Type B pancreatic cell (in vitro differentiated cells): ENCODE results near the gene MLST8. TPM values are rescaled to one million over a fixed set of nuclear protein-coding genes. Genes with fewer than 3 reads are reported as not detected.
"Not testable (repeated sequence)": the region's sequence is repeated elsewhere in the genome, so short reads cannot be mapped to it uniquely, and the experiment has no call there.

Experiments used
- DNase-seq: peaks from one replicate; pipeline ENCODE4 v3.0.0; 2021; ENCODE audit warnings: mixed read lengths; ENCODE audit not compliant: unreplicated experiment; ENCODE audit errors: extremely low spot score
- H3K27ac Mint-ChIP-seq: 2 replicates; pipeline ENCODE4 v1.8.0; 2021; ENCODE audit warnings: mild to moderate bottlenecking, mixed read lengths
- H3K27me3 Mint-ChIP-seq: 2 replicates; pipeline ENCODE4 v1.8.0; 2021; ENCODE audit warnings: mixed read lengths
- H3K36me3 Mint-ChIP-seq: 2 replicates; pipeline ENCODE4 v1.8.0; 2021; ENCODE audit warnings: mixed read lengths
- H3K4me1 Mint-ChIP-seq: one replicate; pipeline ENCODE4 v1.8.0; 2021; ENCODE audit warnings: mixed read lengths; ENCODE audit not compliant: unreplicated experiment
- H3K4me3 Mint-ChIP-seq: 2 replicates; pipeline ENCODE4 v1.8.0; 2021; ENCODE audit warnings: mild to moderate bottlenecking, mixed read lengths
- H3K9me3 Mint-ChIP-seq: 2 replicates; pipeline ENCODE4 v1.8.0; 2021; ENCODE audit warnings: mixed read lengths
- CTCF ChIP-seq: fragments of 200-600 bp; sonication (generic); conservative IDR thresholded peaks from 2 replicates; pipeline ENCODE4 v1.5.0; 2021; ENCODE audit warnings: antibody characterized with exemption, mild to moderate bottlenecking
- total RNA-seq: library from RNA; stranded (reverse); gene quantifications from 2 replicates; pipeline ENCODE4 v1.2.1, GENCODE V29; 2021; ENCODE audit warnings: low replicate concordance

MLST8 gene
- total RNA-seq, 1 donor from 2014 or later = 56.8 TPM

- no peak for TF ChIP-seq CTCF
- peaks cover 19% of the 10 kb centered on the region for H3K36me3 Mint-ChIP-seq
- no peaks in the 10 kb centered on the region for H3K4me1 Mint-ChIP-seq
- H3K27me3 Mint-ChIP-seq = no peaks in the 10 kb centered on the region
- H3K27ac Mint-ChIP-seq = peak overlapping the region; percentile 77
- no peak for DNase-seq
- no peak overlapping the region for H3K4me3 Mint-ChIP-seq
- H3K9me3 Mint-ChIP-seq = no peaks in the 10 kb centered on the region
These were observed 48.0 kb downstream of the MLST8 start for GRCh38 chr16:2253293-2253692.

GRCh38 chr16:2256531-2257140 lies 51.4 kb downstream of the MLST8 start:
- Mint-ChIP-seq H3K4me1 (no peaks in the 10 kb centered on the region), H3K9me3 (no peaks in the 10 kb centered on the region), H3K4me3 (no peak overlapping the region), H3K27ac (no peak overlapping the region), H3K36me3 (peaks cover 26% of the 10 kb centered on the region), H3K27me3 (no peaks in the 10 kb centered on the region)
- DNase-seq = no peak
- no peak for TF ChIP-seq CTCF

- no peaks in the 10 kb centered on the region for H3K4me1 Mint-ChIP-seq
- no peaks in the 10 kb centered on the region for H3K9me3 Mint-ChIP-seq
- H3K27me3 Mint-ChIP-seq = no peaks in the 10 kb centered on the region
- peaks cover 29% of the 10 kb centered on the region for H3K36me3 Mint-ChIP-seq
- H3K4me3 Mint-ChIP-seq = no peak overlapping the region
- no peak for DNase-seq
- H3K27ac Mint-ChIP-seq = no peak overlapping the region
- no peak for TF ChIP-seq CTCF
These were observed 52.5 kb downstream of the MLST8 start for GRCh38 chr16:2257726-2258125.

- H3K9me3 Mint-ChIP-seq, H3K4me3 Mint-ChIP-seq, DNase-seq, H3K27me3 Mint-ChIP-seq, H3K27ac Mint-ChIP-seq, H3K4me1 Mint-ChIP-seq: not testable (repeated sequence)
- H3K36me3 Mint-ChIP-seq = peaks cover 24% of the 10 kb centered on the region
These were observed 53.3 kb downstream of the MLST8 start for GRCh38 chr16:2258530-2258929.

Other genes starting within 250 kb of the MLST8 start
- gene NDUFB10, start 245.9 kb upstream of the MLST8 start, total RNA-seq = 122 and 130 TPM in 2 replicates
- 3,017 and 3,035 TPM in 2 replicates for gene RPS2, start 240.6 kb upstream of the MLST8 start, total RNA-seq
- gene RNF151, start 238.6 kb upstream of the MLST8 start, total RNA-seq = not detected in 2 replicates
- gene TBL3, start 233.4 kb upstream of the MLST8 start, total RNA-seq = 37.0 and 40.0 TPM in 2 replicates
- gene NOXO1, start 224.0 kb upstream of the MLST8 start, total RNA-seq = 0.63 and 2.0 TPM in 2 replicates
- gene GFER, start 221.3 kb upstream of the MLST8 start, total RNA-seq = 25.3 and 31.6 TPM in 2 replicates
- 2.4 and 2.5 TPM in 2 replicates for gene SYNGR3, start 215.5 kb upstream of the MLST8 start, total RNA-seq
- 43.9 and 46.1 TPM in 2 replicates for gene ZNF598, start 195.6 kb upstream of the MLST8 start, total RNA-seq
- gene NPW, start 185.7 kb upstream of the MLST8 start, total RNA-seq = 3.9 and 4.7 TPM in 2 replicates
- gene NHERF2, start 178.6 kb upstream of the MLST8 start, total RNA-seq = 23.3 and 23.4 TPM in 2 replicates
- 18.1 and 37.6 TPM in 2 replicates for gene NTHL1, start 157.6 kb upstream of the MLST8 start, total RNA-seq
- 131 and 208 TPM in 2 replicates for gene TSC2, start 157.5 kb upstream of the MLST8 start, total RNA-seq
- 76.2 and 131 TPM in 2 replicates for gene PKD1, start 69.6 kb upstream of the MLST8 start, total RNA-seq
- 7.4 and 9.9 TPM in 2 replicates for gene RAB26, start 56.8 kb upstream of the MLST8 start, total RNA-seq
- 71.0 and 81.6 TPM in 2 replicates for gene TRAF7, start 49.7 kb upstream of the MLST8 start, total RNA-seq
- gene CASKIN1, start 8.8 kb upstream of the MLST8 start, total RNA-seq = 2.7 and 6.3 TPM in 2 replicates
- gene BRICD5, start 5.4 kb downstream of the MLST8 start, total RNA-seq = 8.7 and 16.6 TPM in 2 replicates
- gene PGP, start 9.4 kb downstream of the MLST8 start, total RNA-seq = 16.2 and 25.5 TPM in 2 replicates
- gene E4F1, start 18.1 kb downstream of the MLST8 start, total RNA-seq = 24.9 and 30.4 TPM in 2 replicates
- gene DNASE1L2, start 31.0 kb downstream of the MLST8 start, total RNA-seq = 0.57 and 2.6 TPM in 2 replicates
- gene ECI1, start 46.1 kb downstream of the MLST8 start, total RNA-seq = 72.7 and 89.7 TPM in 2 replicates
- gene RNPS1, start 62.7 kb downstream of the MLST8 start, total RNA-seq = 180 and 241 TPM in 2 replicates
- 10.5 and 12.5 TPM in 2 replicates for gene ABCA3, start 135.3 kb downstream of the MLST8 start, total RNA-seq
- gene CCNF, start 224.0 kb downstream of the MLST8 start, total RNA-seq = 15.5 and 36.0 TPM in 2 replicates